Measurements from ENCODE around the gene BMERB1.

Gene BMERB1

GRCh38 chr16:15518381-15519351 is 84.3 kb downstream of the BMERB1 start:
- H2BK5ac ChIP-seq (ENCODE audit: low read length): no peak overlapping the region
- H2BK15ac ChIP-seq (replicated peaks; ENCODE audit: low read depth): no peak overlapping the region
- no peak overlapping the region for H3K4me2 ChIP-seq (ENCODE audit: low read length)
- no peak overlapping the region for H3K9ac ChIP-seq (ENCODE audit: low read length)
- H3K23ac ChIP-seq (ENCODE audit: low read length): no peak overlapping the region
- no peaks in the 10 kb centered on the region for H3K79me2 ChIP-seq (ENCODE audit: control insufficient read depth, insufficient read depth, low read length)
- no peak overlapping the region for H3K27ac ChIP-seq (ENCODE audit: low read depth, low read length)
- no peak overlapping the region for H4K5ac ChIP-seq (ENCODE audit: low read length)
- no peak overlapping the region for H3K56ac ChIP-seq (ENCODE audit: low read length)
- H2BK120ac ChIP-seq (ENCODE audit: low read depth, low read length): no peak overlapping the region
- H3K4ac ChIP-seq (ENCODE audit: low read depth, low read length): no peak overlapping the region
- no peaks in the 10 kb centered on the region for H3K36me3 ChIP-seq (ENCODE audit: control insufficient read depth, insufficient read depth, low read length)
- peak; percentile 41 for DNase-seq
- H2AK5ac ChIP-seq (ENCODE audit: low read length): no peak overlapping the region
- no peak overlapping the region for H4K8ac ChIP-seq (ENCODE audit: low read depth, low read length)
- H3K4me3 ChIP-seq (ENCODE audit: low read length): no peak overlapping the region
- no peaks in the 10 kb centered on the region for H3K27me3 ChIP-seq (ENCODE audit: insufficient read depth, low read length, poor library complexity)
- H3K79me1 ChIP-seq (ENCODE audit: low read length): no peaks in the 10 kb centered on the region
- no CpG with 5 or more reads among the region's 12 CpGs for WGBS (ENCODE audit: extremely low coverage, insufficient coverage, low lambda C conversion rate)
- peaks cover 2% of the 10 kb centered on the region for H3K4me1 ChIP-seq (ENCODE audit: control insufficient read depth, low read depth, low read length)
- no peak overlapping the region for H3K18ac ChIP-seq (ENCODE audit: low read length)

- Histone ChIP-seq H3K9ac (ENCODE audit: low read length) (no peak overlapping the region), H2AK5ac (ENCODE audit: low read length) (no peak overlapping the region), H3K56ac (ENCODE audit: low read length) (no peak overlapping the region), H3K18ac (ENCODE audit: low read length) (no peak overlapping the region), H3K4me3 (ENCODE audit: low read length) (no peak overlapping the region), H3K4ac (ENCODE audit: low read depth, low read length) (no peak overlapping the region), H3K23ac (ENCODE audit: low read length) (no peak overlapping the region), H3K4me2 (ENCODE audit: low read length) (no peak overlapping the region), H3K79me2 (ENCODE audit: control insufficient read depth, insufficient read depth, low read length) (no peaks in the 10 kb centered on the region), H2BK120ac (ENCODE audit: low read depth, low read length) (no peak overlapping the region), H4K5ac (ENCODE audit: low read length) (no peak overlapping the region), H3K79me1 (ENCODE audit: low read length) (no peaks in the 10 kb centered on the region), H3K27ac (ENCODE audit: low read depth, low read length) (no peak overlapping the region), H3K36me3 (ENCODE audit: control insufficient read depth, insufficient read depth, low read length) (no peaks in the 10 kb centered on the region), H3K4me1 (ENCODE audit: control insufficient read depth, low read depth, low read length) (peaks cover 2% of the 10 kb centered on the region), H4K8ac (ENCODE audit: low read depth, low read length) (no peak overlapping the region), H2BK5ac (ENCODE audit: low read length) (no peak overlapping the region), H3K27me3 (ENCODE audit: insufficient read depth, low read length, poor library complexity) (no peaks in the 10 kb centered on the region), H2BK15ac (replicated peaks; ENCODE audit: low read depth) (no peak overlapping the region)
- DNase-seq: no peak
- no CpG with 5 or more reads among the region's 9 CpGs for WGBS (ENCODE audit: extremely low coverage, insufficient coverage, low lambda C conversion rate)
These were observed 85.4 kb downstream of the BMERB1 start for GRCh38 chr16:15519790-15520189.

DNA sequence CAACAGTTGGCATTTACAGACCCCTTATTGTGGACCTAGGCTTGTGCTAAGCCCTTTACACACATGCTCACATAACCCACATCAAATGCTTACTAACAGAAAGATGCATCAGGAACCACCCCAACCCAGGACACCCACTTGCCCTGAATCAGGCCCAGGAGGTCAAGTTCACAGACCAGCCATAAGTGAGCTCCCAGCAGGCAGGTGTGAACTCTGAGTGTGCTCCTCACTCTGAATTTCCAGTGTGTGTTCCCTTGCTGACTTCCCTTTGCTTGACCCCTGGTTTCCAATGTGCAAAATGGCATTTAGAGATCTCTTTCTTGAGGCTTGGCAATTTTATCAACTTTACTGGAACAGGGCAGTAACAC is 87.0 kb downstream of the BMERB1 start:
- H3K4ac ChIP-seq (ENCODE audit: low read depth, low read length): no peak overlapping the region
- no peak overlapping the region for H3K9ac ChIP-seq (ENCODE audit: low read length)
- H3K79me2 ChIP-seq (ENCODE audit: control insufficient read depth, insufficient read depth, low read length): no peaks in the 10 kb centered on the region
- no peak overlapping the region for H2BK5ac ChIP-seq (ENCODE audit: low read length)
- no peaks in the 10 kb centered on the region for H3K79me1 ChIP-seq (ENCODE audit: low read length)
- no peak overlapping the region for H4K8ac ChIP-seq (ENCODE audit: low read depth, low read length)
- H4K5ac ChIP-seq (ENCODE audit: low read length): no peak overlapping the region
- H2BK15ac ChIP-seq (replicated peaks; ENCODE audit: low read depth): no peak overlapping the region
- H3K36me3 ChIP-seq (ENCODE audit: control insufficient read depth, insufficient read depth, low read length): no peaks in the 10 kb centered on the region
- H3K27ac ChIP-seq (ENCODE audit: low read depth, low read length): peak overlapping the region; percentile 3
- no peak overlapping the region for H3K23ac ChIP-seq (ENCODE audit: low read length)
- H3K56ac ChIP-seq (ENCODE audit: low read length): no peak overlapping the region
- no peak overlapping the region for H3K4me2 ChIP-seq (ENCODE audit: low read length)
- peaks cover 2% of the 10 kb centered on the region for H3K4me1 ChIP-seq (ENCODE audit: control insufficient read depth, low read depth, low read length)
- no peaks in the 10 kb centered on the region for H3K27me3 ChIP-seq (ENCODE audit: insufficient read depth, low read length, poor library complexity)
- no peak overlapping the region for H3K4me3 ChIP-seq (ENCODE audit: low read length)
- H2AK5ac ChIP-seq (ENCODE audit: low read length): no peak overlapping the region
- no peak for DNase-seq
- no peak overlapping the region for H2BK120ac ChIP-seq (ENCODE audit: low read depth, low read length)
- H3K18ac ChIP-seq (ENCODE audit: low read length): no peak overlapping the region

DNA sequence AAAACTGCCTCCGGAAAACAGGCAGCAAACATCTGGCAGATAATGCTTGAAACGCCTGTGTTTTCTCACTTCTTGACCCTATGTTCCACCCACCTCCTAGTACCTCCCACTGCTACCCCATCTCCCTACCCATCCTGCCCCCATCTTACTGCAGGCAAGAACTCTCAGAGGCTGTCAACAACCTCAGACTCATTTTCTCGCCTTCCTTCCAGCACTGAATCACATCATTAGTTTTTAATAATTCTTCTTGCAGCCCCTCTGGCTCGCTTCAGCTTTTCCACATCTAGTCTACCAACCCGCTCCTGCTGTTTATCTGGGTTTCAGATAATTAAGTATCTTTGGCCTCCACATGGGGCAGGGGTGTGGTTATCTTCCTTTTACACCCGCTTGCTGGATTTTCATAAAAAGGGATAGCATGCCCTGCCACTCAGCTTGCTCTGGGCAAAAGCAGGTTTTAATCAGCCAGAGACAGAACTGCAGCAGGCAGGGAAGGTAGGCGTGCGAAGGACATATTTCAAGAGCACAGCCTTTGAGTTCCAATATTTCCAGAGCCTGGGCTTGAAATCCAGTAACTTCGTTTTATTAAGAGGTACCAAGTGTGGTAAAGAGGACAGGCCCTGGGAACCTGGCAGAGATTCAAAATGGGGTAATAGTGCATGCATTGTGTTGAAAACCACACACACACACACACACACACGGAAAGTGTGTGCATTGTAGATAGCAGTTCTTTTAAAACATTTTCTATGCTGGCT is 87.5 kb downstream of the BMERB1 start:
- Histone ChIP-seq H3K4me3 (ENCODE audit: low read length) (no peak overlapping the region), H3K4me2 (ENCODE audit: low read length) (no peak overlapping the region), H4K5ac (ENCODE audit: low read length) (no peak overlapping the region), H3K27ac (ENCODE audit: low read depth, low read length) (no peak overlapping the region), H3K4me1 (ENCODE audit: control insufficient read depth, low read depth, low read length) (peaks cover 2% of the 10 kb centered on the region), H3K18ac (ENCODE audit: low read length) (no peak overlapping the region), H3K79me1 (ENCODE audit: low read length) (no peaks in the 10 kb centered on the region), H2AK5ac (ENCODE audit: low read length) (no peak overlapping the region), H3K36me3 (ENCODE audit: control insufficient read depth, insufficient read depth, low read length) (no peaks in the 10 kb centered on the region), H2BK15ac (replicated peaks; ENCODE audit: low read depth) (no peak overlapping the region), H3K4ac (ENCODE audit: low read depth, low read length) (no peak overlapping the region), H2BK5ac (ENCODE audit: low read length) (no peak overlapping the region), H3K9ac (ENCODE audit: low read length) (no peak overlapping the region), H3K56ac (ENCODE audit: low read length) (no peak overlapping the region), H3K27me3 (ENCODE audit: insufficient read depth, low read length, poor library complexity) (no peaks in the 10 kb centered on the region), H4K8ac (ENCODE audit: low read depth, low read length) (no peak overlapping the region), H3K79me2 (ENCODE audit: control insufficient read depth, insufficient read depth, low read length) (no peaks in the 10 kb centered on the region), H2BK120ac (ENCODE audit: low read depth, low read length) (no peak overlapping the region), H3K23ac (ENCODE audit: low read length) (no peak overlapping the region)
- DNase-seq: peak; percentile 23
- no CpG with 5 or more reads among the region's 10 CpGs for WGBS (ENCODE audit: extremely low coverage, insufficient coverage, low lambda C conversion rate)

GRCh38 chr16:15523092-15523541 is 88.7 kb downstream of the BMERB1 start:
- DNase-seq: peak; percentile 31
- no CpG with 5 or more reads among the region's 10 CpGs for WGBS (ENCODE audit: extremely low coverage, insufficient coverage, low lambda C conversion rate)

More at GRCh38 chr16:15523092-15523541, 88.7 kb downstream of the BMERB1 start:
- Histone ChIP-seq H2BK120ac (ENCODE audit: low read depth, low read length) (no peak overlapping the region), H4K5ac (ENCODE audit: low read length) (no peak overlapping the region), H2BK5ac (ENCODE audit: low read length) (no peak overlapping the region), H4K8ac (ENCODE audit: low read depth, low read length) (no peak overlapping the region), H3K27ac (ENCODE audit: low read depth, low read length) (no peak overlapping the region), H3K4me3 (ENCODE audit: low read length) (no peak overlapping the region), H2AK5ac (ENCODE audit: low read length) (no peak overlapping the region), H3K4ac (ENCODE audit: low read depth, low read length) (no peak overlapping the region), H3K36me3 (ENCODE audit: control insufficient read depth, insufficient read depth, low read length) (no peaks in the 10 kb centered on the region), H3K79me2 (ENCODE audit: control insufficient read depth, insufficient read depth, low read length) (no peaks in the 10 kb centered on the region), H2BK15ac (replicated peaks; ENCODE audit: low read depth) (no peak overlapping the region), H3K18ac (ENCODE audit: low read length) (no peak overlapping the region), H3K23ac (ENCODE audit: low read length) (no peak overlapping the region), H3K27me3 (ENCODE audit: insufficient read depth, low read length, poor library complexity) (no peaks in the 10 kb centered on the region), H3K56ac (ENCODE audit: low read length) (no peak overlapping the region), H3K4me2 (ENCODE audit: low read length) (no peak overlapping the region), H3K9ac (ENCODE audit: low read length) (no peak overlapping the region), H3K4me1 (ENCODE audit: control insufficient read depth, low read depth, low read length) (peaks cover 2% of the 10 kb centered on the region), H3K79me1 (ENCODE audit: low read length) (no peaks in the 10 kb centered on the region)

Measured in mesendoderm (in vitro differentiated cells).